GM23248 (cell line): ENCODE results near the gene STX4. TPM values are rescaled to one million over a fixed set of nuclear protein-coding genes. Genes with fewer than 3 reads are reported as not detected.

ENCODE experiments used
- DNase-seq: peaks from one replicate; pipeline ENCODE4 v3.0.0-alpha.2; 2015
- H2AFZ ChIP-seq: fragments of 200-600 bp; sonication (generic); 2 replicates; pipeline ENCODE4 v1.6.1; 2016; ENCODE audit warnings: antibody characterized with exemption
- H3F3A ChIP-seq: fragments of 200-600 bp; sonication (generic); 2 replicates; pipeline ENCODE4 v1.6.1; 2016; ENCODE audit warnings: mild to moderate bottlenecking, antibody characterized with exemption, mixed run types; ENCODE audit not compliant: insufficient read depth
- H3K27ac ChIP-seq: fragments of 200-600 bp; sonication (generic); 2 replicates; pipeline ENCODE4 v1.5.1; 2016; ENCODE audit warnings: mild to moderate bottlenecking
- H3K27me3 ChIP-seq: fragments of 200-600 bp; sonication (generic); replicated peaks from 2 replicates; pipeline ENCODE4 v1.6.1; 2016; ENCODE audit warnings: mild to moderate bottlenecking; ENCODE audit not compliant: insufficient read depth
- H3K36me3 ChIP-seq: fragments of 200-600 bp; sonication (generic); 2 replicates; pipeline ENCODE4 v1.6.1; 2016; ENCODE audit warnings: low read depth, mild to moderate bottlenecking
- H3K4me1 ChIP-seq: fragments of 200-600 bp; sonication (generic); 2 replicates; pipeline ENCODE4 v1.6.1; 2016; ENCODE audit warnings: mild to moderate bottlenecking; ENCODE audit not compliant: insufficient read depth
- H3K4me2 ChIP-seq: fragments of 200-600 bp; sonication (generic); one replicate; pipeline ENCODE4 v1.6.1; 2016; ENCODE audit warnings: mild to moderate bottlenecking; ENCODE audit not compliant: unreplicated experiment
- H3K4me3 ChIP-seq: fragments of 200-600 bp; sonication (generic); 2 replicates; pipeline ENCODE4 v1.5.1; 2016; ENCODE audit warnings: mild to moderate bottlenecking
- H3K79me2 ChIP-seq: fragments of 200-600 bp; sonication (generic); 2 replicates; pipeline ENCODE4 v1.6.1; 2016; ENCODE audit warnings: mild to moderate bottlenecking; ENCODE audit not compliant: insufficient read depth
- H3K9ac ChIP-seq: fragments of 200-600 bp; sonication (generic); 2 replicates; pipeline ENCODE4 v1.6.1; 2016; ENCODE audit warnings: mild to moderate bottlenecking
- H3K9me2 ChIP-seq: fragments of 200-600 bp; sonication (generic); 2 replicates; pipeline ENCODE4 v1.6.1; 2016; ENCODE audit warnings: mixed run types, mild to moderate bottlenecking, moderate library complexity; ENCODE audit not compliant: insufficient read depth
- H3K9me3 ChIP-seq: fragments of 200-600 bp; sonication (generic); one replicate; pipeline ENCODE4 v1.6.1; 2017; ENCODE audit warnings: low read depth
- H4K20me1 ChIP-seq: fragments of 200-600 bp; sonication (generic); 2 replicates; pipeline ENCODE4 v1.6.0; 2016; ENCODE audit not compliant: insufficient read depth
- EZH2 ChIP-seq: fragments of 200-600 bp; sonication (generic); IDR thresholded peaks from 2 replicates; pipeline ENCODE4 v1.6.1; 2018; ENCODE audit warnings: antibody characterized with exemption, mild to moderate bottlenecking; ENCODE audit not compliant: insufficient read depth, poor library complexity, severe bottlenecking
- EZH2phosphoT487 ChIP-seq: fragments of 200-600 bp; sonication (generic); IDR thresholded peaks from 2 replicates; pipeline ENCODE4 v1.6.1; 2018; ENCODE audit warnings: antibody characterized with exemption, moderate library complexity, mild to moderate bottlenecking, low read depth; ENCODE audit not compliant: insufficient read depth
- WGBS, 2 experiments: methylation state at CpG; one replicate each; pipeline ENCODE4 v1.1.6; 2015 to 2017; ENCODE audit warnings: low lambda C conversion rate in 2 of 2, low coverage in 1 of 2; ENCODE audit errors: missing lambda C conversion rate in 2 of 2; 5-methylcytosine and 5-hydroxymethylcytosine counted together
- in situ Hi-C: fragments of 300-500 bp; cut with MboI; formaldehyde crosslinking; loops from 2 replicates; pipeline ENCODE4 v1.15.0; 2020
- polyA plus RNA-seq: library from polyadenylated mRNA; unstranded; fragments of >200 nt; fragmentation: Nextera tagmentation; extraction: Ambion mirVana; gene quantifications from 2 replicates; pipeline ENCODE4 v1.2.1, GENCODE V29; 2016
- total RNA-seq: library from RNA; depleted of rRNA; stranded (reverse); fragments of >200 nt; shearing (Covaris generic); gene quantifications from 2 replicates; pipeline ENCODE4 v1.2.3, GENCODE V29; 2014

STX4 gene
- total and polyA plus RNA-seq, 2 experiments from 2014 or later = 24.9 to 52.1 TPM

- DNase-seq = no peak
- 31 to 32% methylated on average over 2 of the region's 2 CpGs for WGBS, 2 experiments
Observed at GRCh38 chr16:31004658-31005057, 28.7 kb upstream of the STX4 start.

DNA sequence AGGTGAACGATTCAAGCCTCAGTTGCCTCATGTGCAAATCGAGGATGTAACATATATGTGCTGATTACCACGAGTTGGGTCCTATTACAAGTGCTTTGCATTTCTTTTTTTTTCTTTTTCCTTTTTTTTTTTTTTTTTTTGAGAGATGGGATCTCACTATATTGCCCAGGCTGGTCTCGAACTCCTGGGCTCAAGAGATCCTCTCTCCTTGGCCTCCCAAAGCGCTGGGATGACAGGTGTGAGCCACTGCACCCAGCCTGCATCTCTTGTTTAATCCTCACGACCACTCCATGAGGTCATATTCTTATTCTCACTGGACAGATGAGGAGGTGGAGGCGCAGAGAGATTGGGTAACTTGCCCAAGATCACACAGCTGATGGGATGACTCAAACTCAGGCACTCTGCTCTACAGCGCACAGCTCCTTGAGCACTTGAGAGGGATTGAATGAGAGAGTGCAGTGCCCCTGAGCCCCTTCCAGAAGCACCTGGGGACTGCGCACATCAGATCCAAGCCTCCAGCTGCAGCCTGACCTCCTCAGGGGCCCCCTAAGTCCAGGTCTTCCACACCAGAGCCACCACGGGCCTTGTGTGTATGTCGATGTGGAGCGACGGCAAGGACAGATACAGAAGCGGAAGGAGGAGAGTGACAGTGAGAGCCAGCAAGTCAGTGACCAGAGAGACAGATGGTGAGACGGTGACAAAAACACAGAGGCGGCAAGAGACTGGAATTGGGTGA, 27.8 kb upstream of the STX4 start:
- H3K27me3 ChIP-seq = no peaks in the 10 kb centered on the region
- no peak for TF ChIP-seq EZH2
- no peak for TF ChIP-seq EZH2phosphoT487
- no peaks in the 10 kb centered on the region for H4K20me1 ChIP-seq
- H3K9me2 ChIP-seq = no peaks in the 10 kb centered on the region
- in situ Hi-C loops = no loop called here
- 78 to 81% methylated on average over 16 of the region's 16 CpGs for WGBS, 2 experiments
- no peak for DNase-seq
- H3K4me2 ChIP-seq = no peak overlapping the region
- no peak overlapping the region for H2AFZ ChIP-seq
- H3K27ac ChIP-seq = no peak overlapping the region
- no peaks in the 10 kb centered on the region for H3K9me3 ChIP-seq
- no peaks in the 10 kb centered on the region for H3K79me2 ChIP-seq
- H3K4me3 ChIP-seq = no peak overlapping the region
- H3F3A ChIP-seq = 0 out of 2 replicates have a peak, but pooled peaks cover 8% of the 10 kb centered on the region
- no peaks in the 10 kb centered on the region for H3K36me3 ChIP-seq
- H3K9ac ChIP-seq = no peak overlapping the region
- H3K4me1 ChIP-seq = peaks cover 13% of the 10 kb centered on the region

More at GRCh38 chr16:31004658-31005057, 28.7 kb upstream of the STX4 start:
- no peak overlapping the region for H3K4me3 ChIP-seq
- in situ Hi-C loops = no loop called here
- H3K4me2 ChIP-seq = no peak overlapping the region
- no peaks in the 10 kb centered on the region for H3K9me3 ChIP-seq
- H3K36me3 ChIP-seq = no peaks in the 10 kb centered on the region
- no peak overlapping the region for H3K27ac ChIP-seq
- no peaks in the 10 kb centered on the region for H3K9me2 ChIP-seq
- peaks cover 16% of the 10 kb centered on the region for H3K4me1 ChIP-seq
- no peaks in the 10 kb centered on the region for H4K20me1 ChIP-seq
- peaks cover 14% of the 10 kb centered on the region for H3F3A ChIP-seq
- H2AFZ ChIP-seq = no peak overlapping the region
- H3K27me3 ChIP-seq = no peaks in the 10 kb centered on the region
- TF ChIP-seq EZH2phosphoT487 (no peak), EZH2 (no peak)
- no peaks in the 10 kb centered on the region for H3K79me2 ChIP-seq
- no peak overlapping the region for H3K9ac ChIP-seq

DNA sequence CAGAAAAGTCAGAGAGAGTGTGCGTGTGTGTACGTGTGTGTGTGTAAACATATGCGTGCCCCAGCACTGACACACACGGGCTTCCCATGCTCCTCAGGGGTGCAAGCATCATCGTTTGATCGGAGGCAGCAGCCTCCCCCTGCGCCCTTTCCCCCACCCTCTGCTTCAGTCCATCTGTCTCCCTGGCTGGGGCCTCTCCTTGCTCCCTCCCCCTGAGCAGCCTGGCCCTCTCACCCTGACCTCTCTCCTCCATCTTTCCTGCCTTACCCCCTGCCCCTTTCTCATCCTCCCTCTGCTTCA, 27.3 kb upstream of the STX4 start:
- WGBS, 2 experiments = 63 to 67% methylated on average over 5 to 7 of the region's 7 CpGs
- H3K36me3 ChIP-seq = no peaks in the 10 kb centered on the region
- no peak overlapping the region for H3K4me2 ChIP-seq
- no peak for DNase-seq
- H4K20me1 ChIP-seq = no peaks in the 10 kb centered on the region
- no peaks in the 10 kb centered on the region for H3K9me2 ChIP-seq
- H3K9me3 ChIP-seq = no peaks in the 10 kb centered on the region
- TF ChIP-seq EZH2phosphoT487 (no peak), EZH2 (no peak)
- no peak overlapping the region for H2AFZ ChIP-seq
- 0 out of 2 replicates have a peak, but pooled peaks cover 8% of the 10 kb centered on the region for H3F3A ChIP-seq
- H3K4me3 ChIP-seq = no peak overlapping the region
- H3K27me3 ChIP-seq = no peaks in the 10 kb centered on the region
- H3K79me2 ChIP-seq = no peaks in the 10 kb centered on the region
- peaks cover 16% of the 10 kb centered on the region for H3K4me1 ChIP-seq
- in situ Hi-C loops = no loop called here
- H3K9ac ChIP-seq = no peak overlapping the region
- no peak overlapping the region for H3K27ac ChIP-seq

DNA sequence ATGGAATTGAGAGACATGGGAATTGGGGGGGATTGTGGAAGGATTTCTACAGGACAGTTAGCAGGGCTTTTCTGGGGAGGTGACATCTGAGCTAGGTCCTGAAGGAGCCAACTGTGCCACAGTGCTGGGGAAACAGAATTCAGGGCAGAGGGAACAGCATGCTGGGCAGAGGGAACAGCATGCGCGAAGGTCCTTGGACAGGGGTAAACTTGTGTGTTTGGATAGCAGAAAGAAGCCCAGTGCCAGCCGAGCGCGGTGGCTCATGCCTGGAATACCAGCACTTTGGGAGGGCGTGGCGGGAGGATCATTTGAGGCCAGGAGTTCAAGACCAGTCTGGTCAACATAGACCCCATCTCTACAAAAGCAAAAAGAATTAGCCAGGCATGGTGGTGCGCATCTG, 26.8 kb upstream of the STX4 start:
- H3K27me3 ChIP-seq = no peaks in the 10 kb centered on the region
- no peaks in the 10 kb centered on the region for H3K36me3 ChIP-seq
- H3K4me3 ChIP-seq = no peak overlapping the region
- in situ Hi-C loops = no loop called here
- H3K9me2 ChIP-seq = no peaks in the 10 kb centered on the region
- peaks cover 17% of the 10 kb centered on the region for H3K4me1 ChIP-seq
- H3K4me2 ChIP-seq = no peak overlapping the region
- TF ChIP-seq EZH2phosphoT487 (no peak), EZH2 (no peak)
- H3K9me3 ChIP-seq = no peaks in the 10 kb centered on the region
- H3K9ac ChIP-seq = no peak overlapping the region
- no peaks in the 10 kb centered on the region for H3K79me2 ChIP-seq
- no peak overlapping the region for H2AFZ ChIP-seq
- 0 out of 2 replicates have a peak, but pooled peaks cover 8% of the 10 kb centered on the region for H3F3A ChIP-seq
- H4K20me1 ChIP-seq = no peaks in the 10 kb centered on the region
- DNase-seq = no peak
- H3K27ac ChIP-seq = no peak overlapping the region
- 96 to 98% methylated on average over 8 of the region's 8 CpGs for WGBS, 2 experiments
